ENCODE data around the gene GP9.

GP9 gene

GRCh38 chr3:129018751-129019150, 41.8 kb upstream of the GP9 start:
- no peak overlapping the region for H2AFZ ChIP-seq (ENCODE audit: low read length)

GRCh38 chr3:129019266-129019665, 41.3 kb upstream of the GP9 start:
- H3K9me3 ChIP-seq (ENCODE audit: low read length): no peaks in the 10 kb centered on the region
- TF ChIP-seq CTCF (IDR thresholded peaks at IDR 0.05; ENCODE audit: low read length) (no peak), EZH2 (IDR thresholded peaks at IDR 0.05; ENCODE audit: borderline replicate concordance, low read length) (no peak)
- H3K9me2 ChIP-seq (ENCODE audit: low read depth, low read length): no peaks in the 10 kb centered on the region
- no peaks in the 10 kb centered on the region for H3K79me2 ChIP-seq (ENCODE audit: insufficient read depth, low read length)
- no peaks in the 10 kb centered on the region for H3F3A ChIP-seq (ENCODE audit: insufficient read depth, low read length)
- peaks cover 26% of the 10 kb centered on the region for H3K4me1 ChIP-seq (ENCODE audit: insufficient read depth, low read length, severe bottlenecking)
- no peaks in the 10 kb centered on the region for H3K27me3 ChIP-seq (ENCODE audit: insufficient read depth, low read length)
- H3K27ac ChIP-seq (ENCODE audit: low read depth, low read length, poor library complexity, severe bottlenecking): no peak overlapping the region
- H2AFZ ChIP-seq (ENCODE audit: low read length): no peak overlapping the region
- H3K36me3 ChIP-seq (ENCODE audit: insufficient read depth, low read length): no peaks in the 10 kb centered on the region
- H3K4me2 ChIP-seq (ENCODE audit: low read length): no peak overlapping the region
- no peak overlapping the region for H3K4me3 ChIP-seq (ENCODE audit: low read depth, low read length, poor library complexity, severe bottlenecking)
- H3K9ac ChIP-seq (ENCODE audit: low read length): no peak overlapping the region
- H4K20me1 ChIP-seq (ENCODE audit: insufficient read depth, low read length): no peaks in the 10 kb centered on the region

More at GRCh38 chr3:129018751-129019150, 41.8 kb upstream of the GP9 start:
- Histone ChIP-seq H3K9ac (ENCODE audit: low read length) (no peak overlapping the region), H3K4me3 (ENCODE audit: low read depth, low read length, poor library complexity, severe bottlenecking) (no peak overlapping the region), H3K4me2 (ENCODE audit: low read length) (no peak overlapping the region), H3K9me3 (ENCODE audit: low read length) (no peaks in the 10 kb centered on the region), H3K79me2 (ENCODE audit: insufficient read depth, low read length) (no peaks in the 10 kb centered on the region), H3F3A (ENCODE audit: insufficient read depth, low read length) (no peaks in the 10 kb centered on the region), H3K4me1 (ENCODE audit: insufficient read depth, low read length, severe bottlenecking) (peaks cover 26% of the 10 kb centered on the region), H3K9me2 (ENCODE audit: low read depth, low read length) (no peaks in the 10 kb centered on the region), H3K36me3 (ENCODE audit: insufficient read depth, low read length) (no peaks in the 10 kb centered on the region), H3K27me3 (ENCODE audit: insufficient read depth, low read length) (no peaks in the 10 kb centered on the region), H4K20me1 (ENCODE audit: insufficient read depth, low read length) (no peaks in the 10 kb centered on the region), H3K27ac (ENCODE audit: low read depth, low read length, poor library complexity, severe bottlenecking) (no peak overlapping the region)
- no peak for TF ChIP-seq CTCF (IDR thresholded peaks at IDR 0.05; ENCODE audit: low read length)
- TF ChIP-seq EZH2 (IDR thresholded peaks at IDR 0.05; ENCODE audit: borderline replicate concordance, low read length): no peak

GRCh38 chr3:129020691-129021090, 39.9 kb upstream of the GP9 start:
- no peak for TF ChIP-seq EZH2 (IDR thresholded peaks at IDR 0.05; ENCODE audit: borderline replicate concordance, low read length)
- no peak for TF ChIP-seq CTCF (IDR thresholded peaks at IDR 0.05; ENCODE audit: low read length)
- Histone ChIP-seq H3F3A (ENCODE audit: insufficient read depth, low read length) (no peaks in the 10 kb centered on the region), H3K9me2 (ENCODE audit: low read depth, low read length) (no peaks in the 10 kb centered on the region), H3K4me2 (ENCODE audit: low read length) (no peak overlapping the region), H3K9ac (ENCODE audit: low read length) (no peak overlapping the region), H3K4me3 (ENCODE audit: low read depth, low read length, poor library complexity, severe bottlenecking) (no peak overlapping the region), H2AFZ (ENCODE audit: low read length) (no peak overlapping the region), H3K4me1 (ENCODE audit: insufficient read depth, low read length, severe bottlenecking) (peaks cover 23% of the 10 kb centered on the region), H3K27ac (ENCODE audit: low read depth, low read length, poor library complexity, severe bottlenecking) (no peak overlapping the region), H3K9me3 (ENCODE audit: low read length) (no peaks in the 10 kb centered on the region), H3K36me3 (ENCODE audit: insufficient read depth, low read length) (no peaks in the 10 kb centered on the region), H3K27me3 (ENCODE audit: insufficient read depth, low read length) (no peaks in the 10 kb centered on the region), H3K79me2 (ENCODE audit: insufficient read depth, low read length) (no peaks in the 10 kb centered on the region), H4K20me1 (ENCODE audit: insufficient read depth, low read length) (no peaks in the 10 kb centered on the region)

Measured in OCI-LY1 (cell line).